Hypothalamus (tissue), 51 donors: Measurements from ENCODE around the gene TCF7L2.
A peak's percentile ranks its signal among the peaks of the same experiment; 100 is the strongest.

Source experiments
- DNase-seq, 51 donors: peaks; one replicate each; lab custom pipeline; 2025; lab: John Stamatoyannopoulos, UW

The TCF7L2 gene

DNA sequence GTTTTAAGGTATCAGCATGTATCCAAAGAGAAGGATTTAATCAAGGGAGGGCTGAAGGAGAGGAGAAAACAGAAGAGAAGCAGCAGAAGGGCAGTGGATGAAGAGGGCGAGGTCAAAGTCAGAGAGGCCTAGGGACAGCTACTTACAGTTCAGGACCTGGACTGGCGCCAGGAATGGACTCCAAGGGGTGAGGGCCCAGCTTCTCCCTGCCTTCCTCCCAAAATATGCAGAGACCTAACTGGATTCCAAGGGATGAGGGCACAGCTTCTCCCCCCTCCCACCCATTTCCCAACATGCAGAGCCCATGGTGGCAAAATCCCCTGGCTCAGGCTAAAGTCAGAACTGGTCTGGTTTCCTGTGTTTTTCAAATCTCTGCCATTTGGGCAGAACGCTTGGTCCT is 3.4 kb upstream of the TCF7L2 start:
- no peak for DNase-seq

DNA sequence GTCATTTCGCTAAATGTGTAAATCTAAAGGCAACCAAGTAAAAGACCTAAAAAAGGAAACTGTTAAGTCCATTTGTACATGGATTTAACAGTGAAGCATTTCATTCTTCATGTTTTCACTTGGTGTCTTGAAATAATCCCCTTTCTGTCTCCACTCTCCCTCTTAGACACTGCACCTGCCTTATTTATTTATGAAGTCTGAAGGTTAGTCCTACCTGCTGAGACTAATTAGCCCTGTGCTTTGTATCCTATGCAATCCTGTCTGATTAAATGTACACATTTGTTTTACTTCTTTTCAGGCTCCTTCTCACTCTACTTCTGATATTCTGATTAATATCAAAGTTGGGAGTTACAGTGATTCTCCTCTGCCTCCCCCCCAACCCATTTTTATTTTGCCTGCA is 1.9 kb upstream of the TCF7L2 start:
- no peak for DNase-seq

DNA sequence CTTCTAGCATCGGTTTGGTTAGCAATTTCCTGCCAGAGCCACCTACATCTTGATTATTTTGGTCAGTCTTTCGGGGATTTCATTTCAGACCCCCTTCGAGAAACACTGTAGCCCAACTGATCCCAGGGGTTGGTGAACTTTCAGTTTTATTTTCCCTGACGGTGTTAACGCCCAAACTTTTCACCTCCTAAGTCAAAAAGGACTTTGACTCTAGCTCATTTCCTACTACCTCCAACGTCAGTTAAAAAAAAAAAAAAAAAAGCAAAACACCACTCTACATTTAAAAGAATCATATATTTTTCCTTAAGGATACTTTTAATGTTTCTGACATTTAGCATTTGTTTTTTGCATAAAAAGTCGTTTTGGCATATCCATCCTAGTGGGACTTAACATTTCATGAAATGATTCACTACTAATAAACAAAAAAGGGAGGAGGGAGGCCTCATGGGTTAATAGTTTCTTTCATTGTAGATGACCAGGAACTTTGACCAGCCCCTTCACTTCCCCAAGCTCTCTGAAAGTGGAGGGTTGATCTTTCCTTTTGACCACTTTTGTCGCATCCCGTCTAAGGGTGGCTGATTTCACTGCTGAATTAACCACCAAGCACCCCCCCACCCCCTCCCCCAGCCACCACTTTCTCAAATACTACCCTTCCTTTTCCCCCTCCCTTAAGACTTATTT is 764 bp upstream of the TCF7L2 start:
- DNase-seq = no peak

DNA sequence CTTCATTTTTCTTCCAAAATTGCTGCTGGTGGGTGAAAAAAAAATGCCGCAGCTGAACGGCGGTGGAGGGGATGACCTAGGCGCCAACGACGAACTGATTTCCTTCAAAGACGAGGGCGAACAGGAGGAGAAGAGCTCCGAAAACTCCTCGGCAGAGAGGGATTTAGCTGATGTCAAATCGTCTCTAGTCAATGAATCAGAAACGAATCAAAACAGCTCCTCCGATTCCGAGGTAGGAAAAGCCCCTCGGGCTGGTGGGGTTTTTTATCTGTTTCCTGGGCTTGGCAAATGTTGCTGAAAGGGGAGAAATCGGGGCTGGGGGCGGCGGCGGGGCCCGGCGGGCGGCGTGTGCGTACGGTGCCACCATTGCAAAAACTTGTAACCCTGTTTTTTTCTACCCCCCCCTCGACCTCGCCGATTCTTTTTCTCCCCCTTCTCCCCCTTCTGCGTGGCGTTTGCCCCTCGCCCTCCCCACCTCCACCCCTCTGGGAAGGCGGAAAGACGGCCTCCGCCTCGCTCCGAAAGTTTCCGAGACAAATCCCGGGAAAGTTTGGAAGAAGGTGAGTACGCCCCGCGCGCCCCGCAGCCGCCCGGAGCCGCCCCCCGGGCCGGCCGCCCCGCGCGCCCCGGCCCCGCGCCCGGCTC is 789 bp downstream of the TCF7L2 start:
- DNase-seq = peak in 13 of 51 donors; percentile 6 to 39 (median 17)

DNA sequence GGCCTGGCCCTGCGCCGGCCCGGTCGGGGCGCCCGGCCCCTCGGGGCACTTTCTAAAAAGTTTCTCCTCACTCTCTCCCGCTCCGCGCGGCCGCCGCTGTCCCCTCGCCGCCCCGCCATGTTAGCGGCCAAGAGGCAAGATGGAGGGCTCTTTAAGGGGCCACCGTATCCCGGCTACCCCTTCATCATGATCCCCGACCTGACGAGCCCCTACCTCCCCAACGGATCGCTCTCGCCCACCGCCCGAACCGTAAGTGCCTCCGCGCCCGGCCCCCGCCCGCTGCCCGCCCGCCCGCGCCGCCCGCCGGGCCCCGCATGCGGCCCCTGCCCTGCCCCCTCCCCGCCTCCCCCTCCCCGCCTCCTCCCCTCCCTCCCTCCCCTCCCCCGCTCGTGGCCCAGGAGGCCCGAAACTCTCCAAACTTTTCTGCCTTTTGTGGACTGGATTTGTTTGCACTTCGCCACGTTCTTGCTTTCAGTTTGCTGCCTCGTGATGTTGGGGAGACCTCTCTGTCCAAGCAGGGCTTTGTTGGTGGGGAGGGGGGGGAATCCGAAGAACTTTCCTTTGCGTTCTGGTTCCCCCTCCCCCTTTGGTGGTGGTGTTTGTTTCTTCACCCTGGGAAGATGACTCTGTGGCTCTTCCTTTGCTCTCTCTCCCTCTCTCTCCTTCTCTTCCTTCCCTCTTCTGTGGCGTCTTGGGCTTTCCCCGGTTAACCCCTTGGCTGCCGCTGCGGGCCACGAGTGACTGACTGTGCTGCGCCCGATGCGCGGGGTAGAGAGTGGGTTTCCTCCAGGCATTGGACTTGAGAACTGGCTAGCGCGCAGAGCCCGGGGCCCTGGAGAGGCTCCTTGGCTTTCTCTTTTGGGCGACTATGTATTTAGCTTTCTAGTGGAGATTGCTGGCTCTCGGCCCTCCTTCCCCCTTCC is 1.6 kb downstream of the TCF7L2 start:
- DNase-seq = peak in 44 of 51 donors; percentile 14 to 70 (median 46)

DNA sequence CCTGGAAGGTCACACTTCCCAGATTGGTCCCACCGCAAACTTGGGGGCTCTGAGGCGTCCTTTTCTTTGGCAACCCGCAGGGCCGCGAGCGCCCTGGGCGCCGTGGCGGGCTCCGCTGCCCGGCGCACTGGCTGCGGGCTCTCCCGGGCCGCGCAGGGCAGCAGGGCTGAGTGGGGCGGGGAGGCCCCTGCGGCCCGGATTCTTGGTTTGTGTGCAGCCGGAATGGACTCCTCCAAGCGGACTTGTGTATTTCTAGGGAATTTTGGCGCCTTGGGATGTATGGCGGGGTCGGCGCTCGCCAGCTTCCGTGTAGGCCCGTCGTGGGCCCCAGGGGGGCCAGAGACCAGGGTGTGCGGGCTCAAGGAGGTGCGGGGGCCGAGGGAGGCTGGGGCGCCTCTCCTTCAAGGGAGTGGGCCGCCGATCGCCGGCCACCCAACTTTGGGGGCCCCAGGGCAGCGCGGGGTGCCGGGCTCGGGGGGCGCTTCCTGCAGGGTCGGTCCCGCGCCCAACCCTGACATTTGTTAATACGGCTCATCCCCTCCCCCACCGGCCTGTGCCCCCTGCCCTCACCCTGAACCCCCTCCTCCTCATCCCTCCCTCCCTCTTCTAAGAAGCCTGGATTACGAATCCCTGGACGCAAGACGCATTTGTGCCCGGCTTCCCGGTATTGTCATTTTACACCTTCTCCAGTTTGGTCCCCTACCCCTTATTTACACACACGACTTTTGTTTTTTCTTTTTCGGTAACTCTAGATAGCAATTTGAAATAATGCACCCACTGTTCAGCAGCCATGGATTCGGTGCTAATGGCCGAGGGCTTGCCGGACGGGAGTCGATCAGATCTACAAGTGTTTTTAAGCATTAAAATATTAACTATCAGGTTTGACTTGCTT is 2.5 kb downstream of the TCF7L2 start:
- peak in 14 of 51 donors; percentile 13 to 60 (median 46) for DNase-seq

DNA sequence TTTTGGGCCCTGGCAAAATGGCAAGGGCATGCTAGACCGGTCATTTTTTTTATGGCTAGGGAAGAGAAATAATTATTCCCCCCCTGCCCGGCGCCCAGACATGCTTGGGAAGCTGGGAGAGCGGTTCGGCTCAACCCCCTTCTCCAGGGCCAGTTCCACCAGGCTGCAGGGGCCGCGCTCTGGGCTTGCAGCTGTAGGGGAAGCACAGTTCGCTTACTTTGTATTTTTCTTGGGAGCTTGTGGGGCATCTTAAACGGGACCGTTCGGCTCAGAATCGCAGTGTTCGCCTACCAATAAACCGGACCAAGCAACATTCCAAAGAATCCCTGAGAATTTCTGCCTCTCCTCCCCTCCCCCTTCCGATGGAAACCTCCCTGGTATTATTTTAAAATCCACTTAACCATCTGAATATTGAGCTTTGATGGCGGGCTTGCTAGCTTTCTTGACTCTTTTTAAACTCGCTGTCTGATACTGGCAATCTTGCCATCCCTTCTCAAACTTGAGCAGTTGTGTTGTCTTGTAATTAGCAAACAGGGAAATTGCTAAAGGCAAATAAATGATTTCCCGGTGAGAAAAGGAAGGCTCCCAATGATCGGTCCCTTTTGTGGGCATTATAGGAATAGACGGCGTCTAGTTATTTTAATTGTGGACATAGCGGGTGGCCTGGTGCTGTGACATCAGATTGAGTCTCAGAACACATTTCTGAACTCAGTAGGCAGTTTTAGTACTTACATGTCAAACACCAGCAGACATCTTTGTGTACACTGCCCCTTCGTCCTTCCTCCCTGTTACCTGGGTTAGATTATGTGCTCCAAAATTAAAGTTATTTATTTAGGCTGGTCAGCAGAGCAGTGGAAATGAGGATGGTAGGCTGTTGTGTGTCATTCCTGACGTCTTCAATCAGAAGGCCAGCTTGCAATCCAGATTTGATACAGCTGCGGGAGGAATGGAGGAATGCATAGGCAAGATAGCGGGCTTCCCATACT is 3.4 kb downstream of the TCF7L2 start:
- DNase-seq = peak in 34 of 51 donors; percentile 6 to 56 (median 19)

DNA sequence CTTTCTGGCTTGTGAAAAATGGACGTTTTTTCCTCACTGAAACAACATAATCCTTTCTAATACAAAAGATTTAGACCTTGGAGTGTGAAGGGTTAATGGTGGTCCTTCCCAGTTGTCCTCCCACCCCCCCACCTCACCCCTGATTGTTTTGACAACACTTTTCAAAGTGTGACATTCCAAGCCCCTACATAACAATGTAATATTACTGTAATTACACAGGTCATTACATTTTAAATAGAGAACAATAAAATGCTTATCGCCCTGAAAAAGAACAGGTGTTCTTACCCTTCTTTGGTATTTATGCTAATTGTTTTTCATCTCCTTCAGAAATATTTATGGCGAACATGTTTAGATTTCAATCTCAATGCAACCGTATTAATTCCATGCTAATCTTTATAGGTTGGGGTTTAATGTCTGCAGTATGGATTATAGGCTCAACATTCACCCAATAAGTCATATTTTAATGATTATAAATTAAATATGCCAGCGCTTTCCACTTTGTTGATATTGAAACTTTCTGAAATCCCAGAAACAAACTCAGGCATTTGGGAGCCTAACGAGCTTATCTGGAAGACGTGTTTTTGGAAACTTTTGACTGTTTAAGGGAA is 5.0 kb downstream of the TCF7L2 start:
- no peak for DNase-seq

DNA sequence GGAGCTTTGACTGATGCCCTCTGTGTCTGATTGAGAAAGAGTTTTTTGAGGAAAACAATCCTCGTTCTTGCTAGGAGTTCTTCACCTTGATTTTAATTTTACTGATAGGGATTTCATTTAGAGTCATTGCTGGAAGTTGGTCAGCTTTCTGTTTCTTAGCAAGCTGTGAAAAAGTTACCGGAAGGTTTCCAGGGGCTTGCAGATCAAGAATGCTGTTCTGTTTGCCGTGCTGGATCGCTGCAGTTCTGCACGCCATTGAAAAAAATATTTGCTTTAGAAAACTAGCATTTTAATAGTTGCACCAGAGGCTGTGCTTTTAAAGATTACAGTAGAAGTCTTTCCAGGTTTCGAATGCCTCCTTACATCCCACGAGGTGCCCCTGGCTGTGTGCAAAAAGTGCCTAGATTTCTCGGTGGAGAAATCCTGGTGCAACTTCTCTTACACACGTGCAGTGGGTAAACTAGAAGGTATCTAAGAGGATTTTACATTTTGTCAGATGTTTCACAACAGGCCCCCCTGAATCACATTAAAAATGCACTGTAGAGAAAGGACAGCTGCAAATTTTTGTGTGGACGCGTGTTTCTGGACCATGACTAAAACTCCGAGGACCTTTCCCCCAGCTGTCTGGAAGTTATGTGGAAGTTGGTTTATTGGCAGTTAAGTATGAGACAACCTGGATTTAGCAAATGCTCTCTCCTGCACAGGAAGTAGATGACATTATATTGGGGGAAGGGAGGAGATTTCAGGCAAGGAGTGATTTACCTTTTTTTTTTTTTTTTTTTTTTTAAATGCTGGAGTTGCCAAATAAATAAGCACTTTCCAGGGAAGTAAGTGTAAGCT is 5.8 kb downstream of the TCF7L2 start:
- DNase-seq = no peak

DNA sequence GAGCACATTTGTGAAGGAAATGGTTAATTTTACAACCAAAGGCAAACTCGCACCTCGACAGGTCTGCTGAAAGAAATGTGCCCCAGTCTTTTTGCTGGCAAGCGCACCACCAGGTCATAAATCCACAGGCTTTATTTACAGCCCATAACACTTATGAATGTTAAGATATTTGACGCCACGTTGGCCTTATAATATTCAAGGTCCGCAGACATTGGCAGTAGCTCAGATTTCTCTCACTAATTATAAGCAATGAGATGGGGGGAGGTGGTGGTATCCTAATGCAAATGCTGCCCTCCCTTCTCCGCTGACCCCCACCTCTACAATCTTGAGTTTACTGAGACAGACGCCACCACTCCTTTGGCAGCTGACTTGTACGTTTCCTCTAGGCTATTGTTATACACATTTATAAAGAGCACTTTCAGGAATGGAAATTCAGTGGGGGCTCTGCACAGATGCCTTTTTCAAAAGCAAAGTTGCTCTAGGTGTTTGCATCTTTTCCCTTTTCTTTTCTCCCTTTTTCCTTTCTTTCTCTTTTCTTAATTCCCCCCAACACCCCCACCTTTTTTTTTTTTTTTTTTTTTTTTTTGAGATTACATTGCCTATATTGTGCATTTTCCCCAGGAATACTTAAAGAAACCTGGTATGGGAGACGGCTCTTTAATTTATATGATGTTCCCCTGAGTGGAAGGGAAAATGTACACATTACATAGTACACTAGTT is 6.7 kb downstream of the TCF7L2 start:
- DNase-seq = no peak

DNA sequence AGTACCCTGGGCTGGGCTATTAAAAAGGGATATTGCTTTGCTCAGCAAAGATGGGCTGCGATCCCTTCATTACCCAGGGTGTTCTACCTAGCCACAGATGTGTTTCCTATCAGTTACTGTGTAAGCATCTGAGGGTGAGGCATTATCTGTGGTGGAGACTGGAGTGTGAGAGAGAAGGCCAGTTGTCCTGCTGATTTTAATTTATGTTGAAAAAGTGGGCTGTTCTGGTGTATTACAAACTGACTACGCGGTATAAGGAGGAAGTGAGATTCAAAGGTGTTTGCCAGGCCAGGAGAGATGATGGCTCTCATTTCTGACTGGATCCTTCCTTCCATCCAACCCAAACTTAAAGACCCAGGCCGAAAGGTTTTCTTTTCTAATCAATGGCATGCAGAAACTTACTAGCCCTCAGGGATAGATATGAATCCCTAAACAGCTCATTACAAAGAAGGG is 7.6 kb downstream of the TCF7L2 start:
- DNase-seq = no peak

DNA sequence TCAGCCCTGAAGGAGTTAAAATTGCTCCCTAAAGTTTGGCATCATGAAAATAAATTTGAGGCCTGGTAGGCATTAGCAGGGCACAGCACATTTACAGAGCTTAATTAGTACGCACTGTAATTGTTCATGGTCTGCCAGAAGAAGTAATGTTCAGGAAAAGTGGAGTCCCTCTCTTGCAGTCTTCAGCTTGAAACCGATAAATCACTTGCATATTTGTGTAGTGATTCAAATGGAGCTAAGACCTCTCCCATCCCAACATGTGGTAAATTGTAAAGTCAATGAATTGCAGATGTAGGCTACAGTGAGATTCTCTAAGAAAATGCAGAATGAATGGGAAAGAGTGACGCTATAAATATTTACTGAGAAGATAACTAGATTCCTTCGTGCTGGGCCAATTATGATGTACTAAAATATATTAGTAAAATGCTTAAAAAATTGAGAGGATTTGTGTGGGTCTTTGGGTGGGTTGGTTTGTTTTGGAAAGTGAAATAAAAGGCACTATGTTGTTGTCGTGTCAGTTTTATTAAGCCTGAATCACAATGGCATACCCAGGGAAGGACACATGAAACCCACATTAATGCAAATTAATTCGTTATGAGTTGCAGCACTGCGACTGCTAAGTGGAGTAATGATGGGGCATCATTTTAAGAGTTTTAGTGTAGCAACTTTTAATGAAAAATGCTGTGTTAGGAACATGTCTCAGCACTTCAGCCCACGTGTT is 8.4 kb downstream of the TCF7L2 start:
- no peak for DNase-seq

DNA sequence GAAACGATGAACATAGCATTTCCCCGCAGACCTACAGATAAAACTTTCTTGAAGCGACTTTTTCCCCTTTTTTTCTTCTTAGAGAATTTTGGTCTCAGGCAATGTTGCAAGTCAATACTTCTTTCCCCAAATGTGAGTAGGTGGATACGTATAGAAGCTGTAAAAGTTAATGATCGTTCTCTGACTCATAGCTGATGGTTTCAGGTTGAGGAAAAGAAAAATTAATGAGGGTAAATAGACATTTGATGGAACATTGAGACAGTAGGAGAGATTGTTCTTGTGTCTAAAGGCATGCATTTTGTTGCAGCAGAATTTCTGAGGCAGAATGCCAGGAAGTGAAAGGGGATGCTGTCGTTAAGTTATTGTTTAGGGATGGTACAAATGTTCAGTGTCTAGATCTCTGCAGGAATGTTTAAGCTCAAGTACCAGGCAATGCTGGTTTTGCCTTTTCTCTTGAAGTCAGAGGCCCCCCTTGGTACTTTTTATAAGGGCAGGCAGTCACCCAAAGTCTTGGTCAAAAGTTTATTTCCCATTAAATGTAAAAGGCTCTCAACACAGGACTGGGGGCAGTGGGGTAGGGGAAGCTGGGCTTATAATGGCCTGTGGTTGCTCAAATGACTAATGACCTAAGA is 9.3 kb downstream of the TCF7L2 start:
- DNase-seq = no peak

DNA sequence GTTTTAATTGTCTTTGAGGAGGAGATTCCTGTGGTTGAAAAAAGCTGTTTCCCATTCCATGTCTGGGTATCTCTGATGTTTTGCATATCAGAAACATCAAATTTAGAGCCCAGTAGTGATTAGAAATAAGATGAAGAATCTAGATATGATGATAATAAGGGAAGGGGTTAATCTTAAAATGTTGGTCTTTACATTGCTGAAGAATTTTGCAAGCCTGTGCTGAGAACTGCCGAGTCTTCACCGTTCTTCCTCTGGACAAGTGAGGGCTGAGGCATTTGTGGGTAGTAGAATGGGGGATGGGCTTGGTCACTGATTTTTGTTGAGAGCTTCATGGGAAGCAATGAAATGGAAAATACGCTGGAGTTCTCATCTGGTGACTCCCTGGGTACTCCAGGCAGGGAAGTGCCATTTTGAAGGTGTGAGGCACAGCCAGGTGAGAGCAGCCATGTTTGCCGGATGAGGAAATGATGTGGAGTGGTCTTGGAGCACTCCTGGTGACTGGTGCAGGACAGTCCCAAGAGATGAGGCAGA is 10.2 kb downstream of the TCF7L2 start:
- DNase-seq = no peak

DNA sequence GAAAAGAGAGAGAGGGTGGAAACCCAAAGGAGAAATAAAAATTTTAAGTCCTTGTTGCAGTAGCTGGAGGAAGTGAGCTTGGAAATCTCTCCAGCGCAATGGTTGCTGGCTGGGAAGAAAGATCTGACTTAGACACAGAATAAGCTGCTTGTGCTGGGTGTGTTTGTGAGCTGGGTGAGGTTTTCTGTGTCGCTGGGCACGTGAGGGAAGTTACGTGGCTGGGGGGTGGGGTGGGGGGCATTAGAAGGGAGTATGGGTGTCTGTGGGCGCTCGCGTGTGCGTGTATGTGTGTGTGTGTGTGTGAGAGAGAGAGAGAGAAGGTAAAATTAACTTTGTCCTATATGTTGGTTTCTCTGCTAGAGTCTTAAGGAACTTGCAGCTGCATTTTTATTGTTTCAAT is 11.6 kb downstream of the TCF7L2 start:
- no peak for DNase-seq

DNA sequence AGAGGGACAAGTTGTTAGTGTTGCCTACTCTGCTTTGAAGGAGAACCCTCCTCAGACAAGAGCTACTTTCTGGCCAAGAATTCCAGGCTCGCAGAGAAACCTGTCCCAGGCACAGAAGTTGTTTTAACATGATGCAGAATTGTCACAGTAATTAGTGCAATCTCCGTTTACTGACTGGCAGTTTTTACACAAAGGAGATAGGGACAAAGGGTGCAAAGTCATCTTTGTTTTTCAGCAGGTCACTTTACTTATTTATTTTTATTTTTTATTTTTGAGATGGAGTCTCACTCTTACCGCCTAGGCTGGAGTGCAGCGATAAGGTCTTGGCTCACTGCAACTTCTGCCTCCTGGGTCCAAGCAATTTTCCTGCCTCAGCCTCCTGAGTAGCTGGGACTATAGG is 12.3 kb downstream of the TCF7L2 start:
- no peak for DNase-seq
